Measurements from ENCODE around the gene RFT1. TPM values are rescaled to one million over a fixed set of nuclear protein-coding genes. Genes with fewer than 3 reads are reported as not detected.

The RFT1 gene, protein sequence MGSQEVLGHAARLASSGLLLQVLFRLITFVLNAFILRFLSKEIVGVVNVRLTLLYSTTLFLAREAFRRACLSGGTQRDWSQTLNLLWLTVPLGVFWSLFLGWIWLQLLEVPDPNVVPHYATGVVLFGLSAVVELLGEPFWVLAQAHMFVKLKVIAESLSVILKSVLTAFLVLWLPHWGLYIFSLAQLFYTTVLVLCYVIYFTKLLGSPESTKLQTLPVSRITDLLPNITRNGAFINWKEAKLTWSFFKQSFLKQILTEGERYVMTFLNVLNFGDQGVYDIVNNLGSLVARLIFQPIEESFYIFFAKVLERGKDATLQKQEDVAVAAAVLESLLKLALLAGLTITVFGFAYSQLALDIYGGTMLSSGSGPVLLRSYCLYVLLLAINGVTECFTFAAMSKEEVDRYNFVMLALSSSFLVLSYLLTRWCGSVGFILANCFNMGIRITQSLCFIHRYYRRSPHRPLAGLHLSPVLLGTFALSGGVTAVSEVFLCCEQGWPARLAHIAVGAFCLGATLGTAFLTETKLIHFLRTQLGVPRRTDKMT
- 10 to 100 TPM in 1 of 2 donors, 1 to 10 TPM in 1; 5.7 to 11.0 TPM for polyA plus RNA-seq

- peaks cover 0 to 4% of the 10 kb centered on the region in 2 donors for H3K4me1 ChIP-seq (ENCODE audit: control insufficient read depth in 2 of 2, insufficient read depth in 2 of 2, low read length in 1 of 2)
- peaks cover 2% of the 10 kb centered on the region in 2 donors for H3K36me3 ChIP-seq (ENCODE audit: control insufficient read depth in 2 of 2, insufficient read depth in 2 of 2, low read length in 1 of 2)
- H3K9me3 ChIP-seq (ENCODE audit: control insufficient read depth in 2 of 2, insufficient read depth in 1 of 2, low read depth in 1 of 2, low read length in 1 of 2), result no peaks in the 10 kb centered on the region
- 2% methylated on average over 41 of the region's 41 CpGs for WGBS, 2 donors
- no peaks in the 10 kb centered on the region for H3K27me3 ChIP-seq (ENCODE audit: control insufficient read depth in 1 of 2, insufficient read depth in 2 of 2, low read length in 2 of 2)
- H3K27ac ChIP-seq (ENCODE audit: low read depth in 2 of 2, low read length in 1 of 2), result peak within 1 kb of the TSS; percentile 86 to 89
- peak within 1 kb of the TSS; percentile 90 to 96 for H3K4me3 ChIP-seq (ENCODE audit: low read depth in 1 of 2, low read length in 2 of 2)
Observed at GRCh38 chr3:53130179-53131061, at the start of gene RFT1. TSS of gene RFT1 (minus strand) at chr3:53130435. CDS start at chr3:53130400, 35 bp downstream.

DNA sequence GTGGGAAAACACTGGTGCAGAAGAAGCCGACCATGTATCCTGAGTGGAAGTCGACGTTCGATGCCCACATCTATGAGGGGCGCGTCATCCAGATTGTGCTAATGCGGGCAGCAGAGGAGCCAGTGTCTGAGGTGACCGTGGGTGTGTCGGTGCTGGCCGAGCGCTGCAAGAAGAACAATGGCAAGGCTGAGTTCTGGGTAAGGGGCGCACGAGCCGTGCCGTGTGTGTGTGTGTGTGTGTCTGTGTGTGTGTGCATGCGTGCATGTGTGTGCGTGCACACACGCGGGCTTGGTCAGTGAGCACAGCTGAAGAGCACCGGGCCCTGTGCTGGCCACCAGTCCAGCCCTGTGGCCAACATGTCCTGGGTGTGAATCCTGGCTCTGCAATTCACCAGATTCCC lies 49.3 kb upstream of the RFT1 start:
- Histone ChIP-seq H3K27ac (ENCODE audit: low read depth in 2 of 2, low read length in 1 of 2) (no peak overlapping the region), H3K4me1 (ENCODE audit: control insufficient read depth in 2 of 2, insufficient read depth in 2 of 2, low read length in 1 of 2) (peaks cover 0 to 3% of the 10 kb centered on the region in 2 donors), H3K4me3 (ENCODE audit: low read depth in 1 of 2, low read length in 2 of 2) (no peak overlapping the region), H3K9me3 (ENCODE audit: control insufficient read depth in 2 of 2, insufficient read depth in 1 of 2, low read depth in 1 of 2, low read length in 1 of 2) (no peaks in the 10 kb centered on the region), H3K27me3 (ENCODE audit: control insufficient read depth in 1 of 2, insufficient read depth in 2 of 2, low read length in 2 of 2) (no peaks in the 10 kb centered on the region), H3K36me3 (ENCODE audit: control insufficient read depth in 2 of 2, insufficient read depth in 2 of 2, low read length in 1 of 2) (peaks cover 28 to 61% of the 10 kb centered on the region in 2 donors)
- 92 to 94% methylated on average over 20 of the region's 20 CpGs for whole genome bisulfite sequencing, 2 donors

GRCh38 chr3:53178246-53178645 lies 48.0 kb upstream of the RFT1 start:
- Histone ChIP-seq H3K36me3 (ENCODE audit: control insufficient read depth in 2 of 2, insufficient read depth in 2 of 2, low read length in 1 of 2) (peaks cover 28 to 56% of the 10 kb centered on the region in 2 donors), H3K9me3 (ENCODE audit: control insufficient read depth in 2 of 2, insufficient read depth in 1 of 2, low read depth in 1 of 2, low read length in 1 of 2) (no peaks in the 10 kb centered on the region), H3K27ac (ENCODE audit: low read depth in 2 of 2, low read length in 1 of 2) (no peak overlapping the region), H3K4me3 (ENCODE audit: low read depth in 1 of 2, low read length in 2 of 2) (no peak overlapping the region), H3K27me3 (ENCODE audit: control insufficient read depth in 1 of 2, insufficient read depth in 2 of 2, low read length in 2 of 2) (no peaks in the 10 kb centered on the region), H3K4me1 (ENCODE audit: control insufficient read depth in 2 of 2, insufficient read depth in 2 of 2, low read length in 1 of 2) (peaks cover 0 to 3% of the 10 kb centered on the region in 2 donors)
- WGBS, 2 donors, result 95 to 96% methylated on average over 15 of the region's 15 CpGs

DNA sequence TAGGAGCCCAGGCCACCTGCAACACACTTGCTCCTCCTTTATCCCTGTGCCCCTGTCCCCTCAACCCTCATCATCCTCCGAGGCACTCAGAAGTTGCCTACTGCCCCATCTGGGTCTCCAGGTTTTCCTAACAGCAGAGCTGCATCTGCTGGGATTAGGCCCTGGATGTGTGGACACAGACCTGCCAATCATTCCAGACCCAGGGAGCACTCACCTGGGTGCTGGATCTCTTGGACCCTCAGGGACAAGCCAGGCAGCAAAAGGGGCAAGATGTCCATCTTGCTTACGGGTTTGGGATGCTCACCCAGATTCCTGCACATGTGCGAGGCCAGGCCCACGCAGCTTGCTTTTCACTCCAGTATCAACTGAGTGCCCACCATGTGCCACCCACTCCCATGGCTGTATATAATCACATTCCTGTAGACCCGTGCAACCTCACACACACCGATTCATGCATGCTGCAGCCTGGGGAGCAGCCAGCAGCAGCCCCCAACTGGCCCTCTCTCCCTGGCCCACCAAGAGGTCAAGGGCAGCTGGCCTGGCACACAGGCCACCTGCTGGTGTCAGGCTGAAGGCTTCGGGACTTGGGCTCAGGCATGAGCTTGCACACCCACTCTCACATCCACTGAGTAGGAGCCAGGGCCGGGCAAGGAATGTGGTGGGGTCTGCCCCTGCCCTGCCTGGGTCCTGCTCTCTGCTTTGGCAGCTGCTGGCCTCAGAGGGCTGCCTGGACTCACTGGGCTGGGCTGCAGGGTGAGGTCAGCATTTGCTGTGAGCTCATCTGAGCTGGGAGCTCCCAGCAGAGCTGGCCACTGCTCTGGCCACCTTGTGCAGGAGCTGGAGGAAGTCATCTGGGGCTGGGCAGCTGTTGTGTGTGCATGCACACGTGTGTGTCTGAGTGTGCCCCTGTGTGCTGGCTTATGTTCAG lies 45.6 kb upstream of the RFT1 start:
- Histone ChIP-seq H3K27me3 (ENCODE audit: control insufficient read depth in 1 of 2, insufficient read depth in 2 of 2, low read length in 2 of 2) (no peaks in the 10 kb centered on the region), H3K36me3 (ENCODE audit: control insufficient read depth in 2 of 2, insufficient read depth in 2 of 2, low read length in 1 of 2) (peaks cover 13 to 40% of the 10 kb centered on the region in 2 donors), H3K9me3 (ENCODE audit: control insufficient read depth in 2 of 2, insufficient read depth in 1 of 2, low read depth in 1 of 2, low read length in 1 of 2) (no peaks in the 10 kb centered on the region), H3K4me1 (ENCODE audit: control insufficient read depth in 2 of 2, insufficient read depth in 2 of 2, low read length in 1 of 2) (peaks cover 0 to 3% of the 10 kb centered on the region in 2 donors), H3K27ac (ENCODE audit: low read depth in 2 of 2, low read length in 1 of 2) (no peak overlapping the region), H3K4me3 (ENCODE audit: low read depth in 1 of 2, low read length in 2 of 2) (no peak overlapping the region)
- WGBS, 2 donors, result 81 to 82% methylated on average over 9 of the region's 9 CpGs

- WGBS, 2 donors, result 76 to 77% methylated on average over 9 of the region's 9 CpGs
- Histone ChIP-seq H3K9me3 (ENCODE audit: control insufficient read depth in 2 of 2, insufficient read depth in 1 of 2, low read depth in 1 of 2, low read length in 1 of 2) (no peaks in the 10 kb centered on the region), H3K4me3 (ENCODE audit: low read depth in 1 of 2, low read length in 2 of 2) (no peak overlapping the region), H3K4me1 (ENCODE audit: control insufficient read depth in 2 of 2, insufficient read depth in 2 of 2, low read length in 1 of 2) (peaks cover 0 to 3% of the 10 kb centered on the region in 2 donors), H3K27ac (ENCODE audit: low read depth in 2 of 2, low read length in 1 of 2) (no peak overlapping the region), H3K27me3 (ENCODE audit: control insufficient read depth in 1 of 2, insufficient read depth in 2 of 2, low read length in 2 of 2) (no peaks in the 10 kb centered on the region), H3K36me3 (ENCODE audit: control insufficient read depth in 2 of 2, insufficient read depth in 2 of 2, low read length in 1 of 2) (peaks cover 9 to 28% of the 10 kb centered on the region in 2 donors)
Observed at GRCh38 chr3:53174346-53175250, 44.4 kb upstream of the RFT1 start.

DNA sequence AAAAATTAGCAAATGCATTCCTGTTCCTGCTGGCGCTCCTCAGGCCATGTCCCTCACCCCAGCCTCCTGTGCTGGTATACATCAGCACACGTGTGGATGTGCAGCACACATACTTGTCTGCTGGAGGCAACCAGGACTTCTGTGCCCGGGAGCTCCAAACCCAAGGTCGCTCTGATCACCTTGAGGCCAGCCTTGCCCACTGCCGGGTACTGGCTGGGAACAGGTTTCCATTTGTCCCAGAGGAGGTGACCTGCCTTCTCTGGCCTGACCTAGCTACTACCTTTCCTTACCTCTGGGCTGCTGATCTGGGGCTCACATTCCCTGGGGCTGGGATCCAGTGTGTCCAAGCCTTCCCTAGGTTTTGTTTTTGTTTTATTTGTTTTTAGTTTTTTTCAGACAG lies 42.9 kb upstream of the RFT1 start:
- Histone ChIP-seq H3K27me3 (ENCODE audit: control insufficient read depth in 1 of 2, insufficient read depth in 2 of 2, low read length in 2 of 2) (no peaks in the 10 kb centered on the region), H3K4me3 (ENCODE audit: low read depth in 1 of 2, low read length in 2 of 2) (no peak overlapping the region), H3K36me3 (ENCODE audit: control insufficient read depth in 2 of 2, insufficient read depth in 2 of 2, low read length in 1 of 2) (peaks cover 0 to 16% of the 10 kb centered on the region in 2 donors), H3K27ac (ENCODE audit: low read depth in 2 of 2, low read length in 1 of 2) (no peak overlapping the region), H3K9me3 (ENCODE audit: control insufficient read depth in 2 of 2, insufficient read depth in 1 of 2, low read depth in 1 of 2, low read length in 1 of 2) (no peaks in the 10 kb centered on the region), H3K4me1 (ENCODE audit: control insufficient read depth in 2 of 2, insufficient read depth in 2 of 2, low read length in 1 of 2) (peaks cover 0 to 9% of the 10 kb centered on the region in 2 donors)
- WGBS, 2 donors, result 87 to 94% methylated on average over 5 of the region's 5 CpGs

GRCh38 chr3:53171827-53172505 lies 41.7 kb upstream of the RFT1 start:
- WGBS, 2 donors, result 71 to 79% methylated on average over 7 of the region's 7 CpGs
- no peaks in the 10 kb centered on the region for H3K9me3 ChIP-seq (ENCODE audit: control insufficient read depth in 2 of 2, insufficient read depth in 1 of 2, low read depth in 1 of 2, low read length in 1 of 2)
- no peaks in the 10 kb centered on the region for H3K27me3 ChIP-seq (ENCODE audit: control insufficient read depth in 1 of 2, insufficient read depth in 2 of 2, low read length in 2 of 2)
- no peak overlapping the region for H3K4me3 ChIP-seq (ENCODE audit: low read depth in 1 of 2, low read length in 2 of 2)
- H3K27ac ChIP-seq (ENCODE audit: low read depth in 2 of 2, low read length in 1 of 2), result no peak overlapping the region
- peaks cover 0 to 14% of the 10 kb centered on the region in 2 donors for H3K4me1 ChIP-seq (ENCODE audit: control insufficient read depth in 2 of 2, insufficient read depth in 2 of 2, low read length in 1 of 2)
- peaks cover 0 to 16% of the 10 kb centered on the region in 2 donors for H3K36me3 ChIP-seq (ENCODE audit: control insufficient read depth in 2 of 2, insufficient read depth in 2 of 2, low read length in 1 of 2)

DNA sequence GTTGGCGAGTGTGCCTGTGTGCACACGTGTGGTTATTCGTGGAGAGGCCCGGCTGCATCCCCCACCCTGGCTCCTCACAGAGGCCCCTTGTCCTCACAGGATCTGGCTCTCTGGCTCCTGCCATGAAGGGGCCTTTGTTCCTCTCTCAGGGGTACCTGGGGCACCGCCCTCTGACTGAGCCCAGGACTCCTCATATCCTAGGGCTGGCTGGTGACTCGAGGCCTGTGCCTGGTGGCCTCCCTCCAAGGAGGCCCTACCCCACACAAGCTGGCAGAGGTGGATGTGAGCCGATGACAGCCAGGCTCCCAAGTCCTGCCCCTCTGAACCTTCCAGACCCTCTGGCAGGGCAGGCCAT lies 40.8 kb upstream of the RFT1 start:
- H3K27me3 ChIP-seq (ENCODE audit: control insufficient read depth in 1 of 2, insufficient read depth in 2 of 2, low read length in 2 of 2), result no peaks in the 10 kb centered on the region
- no peaks in the 10 kb centered on the region for H3K9me3 ChIP-seq (ENCODE audit: control insufficient read depth in 2 of 2, insufficient read depth in 1 of 2, low read depth in 1 of 2, low read length in 1 of 2)
- H3K4me1 ChIP-seq (ENCODE audit: control insufficient read depth in 2 of 2, insufficient read depth in 2 of 2, low read length in 1 of 2), result peaks cover 6 to 19% of the 10 kb centered on the region in 2 donors
- WGBS, 2 donors, result 65 to 79% methylated on average over 7 of the region's 7 CpGs
- H3K27ac ChIP-seq (ENCODE audit: low read depth in 2 of 2, low read length in 1 of 2), result no peak overlapping the region
- peaks cover 0 to 16% of the 10 kb centered on the region in 2 donors for H3K36me3 ChIP-seq (ENCODE audit: control insufficient read depth in 2 of 2, insufficient read depth in 2 of 2, low read length in 1 of 2)
- no peak overlapping the region for H3K4me3 ChIP-seq (ENCODE audit: low read depth in 1 of 2, low read length in 2 of 2)

All from esophagus (tissue), 2 donors.